ENCODE measurements around the gene ANTKMT. TPM values are rescaled to one million over a fixed set of nuclear protein-coding genes. Genes with fewer than 3 reads are reported as not detected.

ANTKMT gene
- total and polyA plus RNA-seq, 5 experiments from 2014 or later = 44.3 to 128 (median 93.5) TPM

GRCh38 chr16:719815-720446 lies 1.0 kb upstream of the ANTKMT start:
- H3K9me3 Mint-ChIP-seq = no peaks in the 10 kb centered on the region
- H3K4me3 Mint-ChIP-seq = peak overlapping the region; percentile 79 to 95 (median 87)
- peaks cover 21 to 48% (median 41%) of the 10 kb centered on the region in 4 donors for H3K4me1 Mint-ChIP-seq
- POLR2A ChIA-PET = interaction anchor here (0.5 to 21.0 kb wide), 13 partner anchors 15 to 319 kb away, joined by 3 to 411 read pairs (median 3); partner anchors contain the start of genes CCDC78, CHTF18, CIAO3 and HAGHL
- H3K27me3 Mint-ChIP-seq = no peaks in the 10 kb centered on the region
- no peaks in the 10 kb centered on the region for H3K36me3 Mint-ChIP-seq
- ATAC-seq = peak; percentile 4 to 5
- peak in 2 of 10 donors; percentile 53 to 55 for DNase-seq
- peak overlapping the region; percentile 63 to 96 (median 88) for H3K27ac Mint-ChIP-seq

GRCh38 chr16:720447-720989 lies 428 bp upstream of the ANTKMT start:
- H3K27ac Mint-ChIP-seq = peak overlapping the region; percentile 63 to 96 (median 88)
- peak in 5 of 10 donors; percentile 33 to 47 (median 41) for DNase-seq
- peak overlapping the region; percentile 79 to 95 (median 87) for H3K4me3 Mint-ChIP-seq
- H3K36me3 Mint-ChIP-seq = no peaks in the 10 kb centered on the region
- POLR2A ChIA-PET = interaction anchor here (0.7 to 21.0 kb wide), 16 partner anchors 8 to 320 kb away, joined by 3 to 411 read pairs (median 4); partner anchors contain the start of genes CCDC78, CHTF18, CIAO3 and HAGHL
- H3K9me3 Mint-ChIP-seq = no peaks in the 10 kb centered on the region
- peak; percentile 19 to 27 for ATAC-seq
- peaks cover 21 to 52% (median 41%) of the 10 kb centered on the region in 4 donors for H3K4me1 Mint-ChIP-seq
- no peaks in the 10 kb centered on the region for H3K27me3 Mint-ChIP-seq

DNA sequence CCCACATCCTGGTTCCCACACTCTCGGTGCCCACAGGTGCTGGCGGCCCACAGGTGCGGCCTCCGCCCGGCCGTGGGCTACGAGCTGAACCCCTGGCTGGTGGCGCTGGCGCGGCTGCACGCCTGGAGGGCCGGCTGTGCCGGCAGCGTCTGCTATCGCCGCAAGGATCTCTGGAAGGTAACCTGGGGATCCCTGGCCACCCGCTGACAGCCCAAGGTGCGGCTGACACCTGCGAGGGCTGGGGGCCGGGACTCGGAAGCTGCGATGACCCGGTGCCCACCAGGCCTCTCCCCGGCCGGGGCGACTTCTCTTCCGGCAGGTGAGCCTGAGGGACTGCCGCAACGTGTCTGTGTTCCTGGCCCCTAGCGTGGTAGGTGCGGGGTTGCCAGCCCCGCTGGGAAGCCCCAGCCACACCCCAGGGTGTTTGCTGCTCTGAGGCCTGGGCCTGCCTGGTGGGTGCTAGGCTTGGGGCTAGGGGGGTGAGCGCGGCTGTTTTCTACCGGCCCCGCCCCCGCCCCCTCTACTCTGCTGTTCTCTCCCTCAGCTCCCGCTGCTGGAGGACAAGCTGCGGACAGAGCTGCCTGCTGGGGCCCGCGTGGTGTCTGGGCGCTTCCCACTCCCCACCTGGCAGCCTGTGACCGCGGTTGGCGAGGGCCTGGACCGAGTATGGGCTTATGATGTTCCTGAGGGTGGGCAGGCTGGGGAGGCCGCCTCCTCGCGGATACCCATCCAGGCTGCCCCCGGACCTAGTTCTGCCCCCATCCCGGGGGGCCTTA lies 1.0 kb downstream of the ANTKMT start:
- POLR2A ChIA-PET = interaction anchor here (0.5 to 21.0 kb wide), 14 partner anchors 10 to 486 kb away, joined by 3 to 411 read pairs (median 4); partner anchors contain the start of genes CCDC78, CHTF18, CIAO3 and HAGHL
- H3K4me3 Mint-ChIP-seq = peak overlapping the region; percentile 39 to 83 (median 78)
- H3K9me3 Mint-ChIP-seq = no peaks in the 10 kb centered on the region
- DNase-seq (peak in 6 of 10 donors; percentile 41 to 56 (median 49)), ATAC-seq (peak; percentile 42 to 49)
- H3K27ac Mint-ChIP-seq = peak overlapping the region; percentile 26 to 95 (median 82)
- peaks cover 24 to 46% (median 38%) of the 10 kb centered on the region in 4 donors for H3K4me1 Mint-ChIP-seq
- H3K36me3 Mint-ChIP-seq = no peaks in the 10 kb centered on the region
- no peaks in the 10 kb centered on the region for H3K27me3 Mint-ChIP-seq

DNA sequence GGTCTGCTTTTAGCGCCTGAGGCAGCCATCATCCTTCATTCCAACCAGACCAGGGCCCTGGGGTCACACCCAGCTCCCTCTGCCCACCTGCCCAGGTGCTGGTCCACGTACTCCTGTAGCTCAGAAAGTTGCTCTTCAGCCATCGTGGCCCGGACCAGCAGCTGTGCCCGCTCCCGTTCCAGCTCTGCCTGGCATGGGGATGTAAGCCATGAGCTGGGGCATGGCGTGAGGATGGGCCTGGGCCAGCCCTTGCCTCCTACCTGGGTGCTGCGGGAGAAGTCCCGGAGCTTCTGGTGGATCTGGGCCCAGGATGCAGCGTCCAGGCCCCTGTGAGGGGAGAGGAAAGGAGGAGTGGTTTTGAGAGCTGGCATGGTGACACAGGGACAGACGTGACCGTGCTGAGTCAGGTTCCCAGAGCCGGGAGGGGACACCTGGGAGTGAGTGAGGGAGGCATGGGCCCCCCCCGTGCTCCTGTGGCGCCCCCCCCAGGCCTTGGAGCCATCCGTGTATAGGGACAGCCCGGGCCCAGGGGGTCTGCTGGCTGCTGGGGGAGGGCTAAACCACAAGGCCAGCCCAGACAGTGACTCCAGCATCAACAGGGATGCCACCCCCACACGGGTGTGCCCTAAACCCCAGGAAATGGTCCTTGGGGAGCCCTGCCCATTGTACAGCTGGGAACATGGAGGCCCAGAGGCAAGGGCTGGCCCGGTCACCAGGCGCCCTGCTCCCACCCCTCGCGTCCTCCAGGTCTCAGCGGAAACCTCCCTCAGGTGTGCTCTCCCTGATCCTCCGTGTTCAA lies 2.1 kb downstream of the ANTKMT start:
- POLR2A ChIA-PET = interaction anchor here (1.4 to 23.0 kb wide), 6 partner anchors 6 to 63 kb away, joined by 3 to 411 read pairs (median 36); partner anchors contain the start of genes ANTKMT, CCDC78, CIAO3 and HAGHL
- Mint-ChIP-seq H3K27ac (peak overlapping the region in 9 of 10 donors; percentile 17 to 95 (median 80)), H3K9me3 (no peaks in the 10 kb centered on the region), H3K4me1 (peaks cover 24 to 46% (median 38%) of the 10 kb centered on the region in 4 donors), H3K4me3 (peak overlapping the region in 9 of 10 donors; percentile 44 to 83 (median 75)), H3K36me3 (no peaks in the 10 kb centered on the region), H3K27me3 (no peaks in the 10 kb centered on the region)
- no peak for ATAC-seq
- no peak for DNase-seq

DNA sequence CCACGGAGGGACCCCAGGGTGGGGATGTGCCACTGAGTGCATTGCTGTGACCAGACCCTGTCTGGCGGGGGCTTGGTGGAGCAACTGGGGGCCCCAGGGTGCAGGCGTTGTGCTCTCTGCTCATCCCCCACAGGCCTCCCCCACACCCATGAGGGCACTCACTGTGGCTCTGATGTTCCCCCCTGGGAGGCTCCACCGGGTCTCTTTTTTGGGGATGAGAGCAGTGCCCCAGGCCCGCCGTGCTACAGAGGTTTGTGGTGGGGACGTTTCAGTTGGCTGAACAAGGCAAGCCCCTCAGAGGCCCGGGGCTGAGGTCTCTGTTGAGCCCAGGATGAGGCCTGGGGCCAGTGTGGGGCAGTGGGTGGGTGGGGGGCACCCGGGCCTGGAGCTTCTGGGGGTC lies 2.7 kb downstream of the ANTKMT start:
- Mint-ChIP-seq H3K4me3 (peak overlapping the region in 4 of 10 donors; percentile 36 to 48 (median 40)), H3K27me3 (no peaks in the 10 kb centered on the region), H3K36me3 (no peaks in the 10 kb centered on the region), H3K9me3 (no peaks in the 10 kb centered on the region), H3K27ac (peak overlapping the region in 5 of 10 donors; percentile 17 to 66 (median 39)), H3K4me1 (peaks cover 23 to 43% (median 33%) of the 10 kb centered on the region in 4 donors)
- POLR2A ChIA-PET = interaction anchor here (0.9 to 23.0 kb wide), 5 partner anchors 7 to 87 kb away, joined by 3 to 411 read pairs (median 16); partner anchors contain the start of genes ANTKMT, CCDC78, CIAO3 and HAGHL
- ATAC-seq (no peak), DNase-seq (no peak)

DNA sequence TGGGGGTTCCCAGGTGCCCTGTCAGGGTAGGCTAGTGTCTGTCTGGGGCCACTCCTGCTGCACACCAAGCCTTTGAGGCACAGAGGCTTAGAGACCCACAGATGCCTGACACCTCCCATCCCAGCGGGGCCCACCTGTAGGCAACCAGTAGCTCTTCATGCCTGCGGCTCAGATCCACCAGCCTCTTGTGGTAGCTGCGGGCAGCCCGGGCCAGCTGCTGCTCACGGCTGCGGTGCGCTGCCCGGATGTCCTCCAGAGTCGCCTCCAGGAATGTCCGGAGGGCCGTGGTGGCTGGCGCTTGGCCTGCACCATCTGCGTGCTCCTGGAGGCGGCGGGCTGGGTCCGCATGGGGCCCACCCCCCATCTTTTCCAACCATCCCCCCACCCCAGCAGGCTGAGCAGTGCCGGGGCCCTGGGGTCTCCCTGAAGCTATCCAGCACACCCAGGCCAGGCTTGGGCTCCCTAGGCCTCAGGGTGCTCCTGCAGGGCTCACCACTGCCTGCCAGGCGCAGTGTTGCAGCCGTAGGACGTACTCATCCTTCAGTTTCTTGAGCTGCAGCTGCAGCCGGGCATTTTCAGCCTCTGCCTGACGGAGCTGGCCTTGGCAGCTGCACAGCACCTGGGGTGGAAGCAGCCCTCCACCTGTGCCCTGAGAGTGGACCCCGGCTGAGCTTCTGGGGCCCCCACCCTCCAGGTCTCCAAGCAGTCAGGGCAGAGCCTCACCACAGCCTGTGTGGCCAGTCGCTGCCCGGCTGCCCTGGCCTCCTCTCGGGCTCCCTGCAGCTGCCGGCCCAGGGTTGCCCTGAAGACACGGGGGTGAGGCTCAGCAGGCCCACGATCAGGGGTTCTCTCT lies 3.5 kb downstream of the ANTKMT start:
- Mint-ChIP-seq H3K4me3 (no peak overlapping the region), H3K36me3 (no peaks in the 10 kb centered on the region), H3K4me1 (peaks cover 17 to 36% (median 26%) of the 10 kb centered on the region in 4 donors), H3K9me3 (no peaks in the 10 kb centered on the region), H3K27me3 (no peaks in the 10 kb centered on the region), H3K27ac (peak overlapping the region in 4 of 10 donors; percentile 34 to 79 (median 57))
- no peak for DNase-seq
- POLR2A ChIA-PET = interaction anchor here (0.9 to 23.0 kb wide), 7 partner anchors 8 to 88 kb away, joined by 3 to 411 read pairs (median 5); partner anchors contain the start of genes ANTKMT, CCDC78, CIAO3 and HAGHL
- no peak for ATAC-seq

DNA sequence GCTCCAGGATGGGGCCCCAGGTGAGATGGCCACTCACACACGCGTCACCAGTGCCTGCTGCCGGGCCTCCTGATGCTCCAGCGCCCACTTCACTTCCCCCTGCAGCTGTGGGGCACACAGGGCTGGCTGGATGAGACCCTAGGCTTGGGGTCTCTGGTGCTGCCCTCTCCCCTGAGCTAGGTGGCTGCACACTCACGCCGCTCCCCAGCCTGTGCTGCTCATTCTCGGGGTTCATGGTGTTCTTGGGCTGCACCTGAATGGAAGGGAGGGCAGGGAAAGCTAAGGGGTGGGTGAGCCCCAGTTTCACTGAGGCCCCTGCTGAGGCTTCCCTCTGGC lies 4.1 kb downstream of the ANTKMT start:
- H3K27me3 Mint-ChIP-seq = no peaks in the 10 kb centered on the region
- ATAC-seq (no peak), DNase-seq (no peak)
- peak overlapping the region in 6 of 10 donors; percentile 22 to 79 (median 38) for H3K27ac Mint-ChIP-seq
- H3K4me3 Mint-ChIP-seq = peak overlapping the region in 2 of 10 donors; percentile 30 to 34
- no peaks in the 10 kb centered on the region for H3K9me3 Mint-ChIP-seq
- peaks cover 17 to 30% (median 21%) of the 10 kb centered on the region in 4 donors for H3K4me1 Mint-ChIP-seq
- no peaks in the 10 kb centered on the region for H3K36me3 Mint-ChIP-seq
- POLR2A ChIA-PET = interaction anchor here (1.2 to 23.0 kb wide), 6 partner anchors 8 to 45 kb away, joined by 3 to 411 read pairs (median 28); partner anchors contain the start of genes ANTKMT, CCDC78, CIAO3 and HAGHL

DNA sequence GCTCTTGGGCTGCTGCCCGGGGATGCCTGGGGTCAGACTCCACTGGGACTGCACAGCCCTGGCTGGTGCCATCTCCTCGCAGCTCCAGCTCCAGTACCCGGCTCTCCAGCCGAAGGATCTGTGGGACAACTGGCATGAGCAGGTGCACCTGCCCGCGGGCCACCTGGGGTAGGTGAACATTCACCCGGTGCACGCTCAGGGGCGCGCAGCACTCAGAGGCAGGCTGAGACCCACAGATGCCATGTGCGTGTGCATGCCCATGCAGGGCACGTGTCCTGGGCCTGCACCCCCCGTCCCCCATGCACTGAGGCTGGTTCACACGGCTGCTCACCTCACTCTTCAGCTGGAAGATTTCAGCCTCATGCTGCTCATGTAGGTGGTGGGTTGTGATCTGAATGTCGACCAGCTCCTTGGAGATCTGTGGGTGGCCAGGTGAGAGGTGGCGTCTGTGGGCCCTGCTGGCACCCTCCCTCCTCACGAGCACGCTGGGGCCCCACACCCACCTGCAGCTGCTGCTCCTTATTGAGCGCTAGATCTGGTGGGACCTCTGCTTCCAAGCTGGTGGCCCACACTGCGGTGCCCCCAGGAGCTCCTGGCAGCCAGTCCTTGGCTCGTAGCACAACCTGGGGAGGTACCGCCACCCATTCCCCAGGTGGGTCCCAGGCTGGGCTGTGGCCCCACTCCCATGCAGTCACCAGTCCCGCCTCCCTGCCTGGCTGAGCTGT lies 4.7 kb downstream of the ANTKMT start:
- H3K27ac Mint-ChIP-seq = peak overlapping the region in 7 of 10 donors; percentile 4 to 79 (median 52)
- H3K36me3 Mint-ChIP-seq = no peaks in the 10 kb centered on the region
- DNase-seq (no peak), ATAC-seq (no peak)
- H3K27me3 Mint-ChIP-seq = no peaks in the 10 kb centered on the region
- peak overlapping the region in 7 of 10 donors; percentile 3 to 66 (median 52) for H3K4me3 Mint-ChIP-seq
- no peaks in the 10 kb centered on the region for H3K9me3 Mint-ChIP-seq
- POLR2A ChIA-PET = interaction anchor here (1.2 to 23.0 kb wide), 6 partner anchors 9 to 46 kb away, joined by 3 to 411 read pairs (median 28); partner anchors contain the start of genes ANTKMT, CCDC78, CIAO3 and HAGHL
- peaks cover 14 to 25% (median 17%) of the 10 kb centered on the region in 4 donors for H3K4me1 Mint-ChIP-seq

GRCh38 chr16:726188-726437 lies 5.2 kb downstream of the ANTKMT start:
- no peak for DNase-seq
- H3K9me3 Mint-ChIP-seq = no peaks in the 10 kb centered on the region
- no peak for ATAC-seq
- H3K36me3 Mint-ChIP-seq = no peaks in the 10 kb centered on the region
- POLR2A ChIA-PET = interaction anchor here (1.2 to 23.0 kb wide), 6 partner anchors 9 to 46 kb away, joined by 3 to 411 read pairs (median 28); partner anchors contain the start of genes ANTKMT, CCDC78, CIAO3 and HAGHL
- peaks cover 14 to 25% (median 17%) of the 10 kb centered on the region in 4 donors for H3K4me1 Mint-ChIP-seq
- H3K4me3 Mint-ChIP-seq = peak overlapping the region in 9 of 10 donors; percentile 29 to 82 (median 76)
- peak overlapping the region in 3 of 10 donors; percentile 43 to 79 (median 78) for H3K27ac Mint-ChIP-seq
- H3K27me3 Mint-ChIP-seq = no peaks in the 10 kb centered on the region

All from naive thymus-derived CD8-positive, alpha-beta T cell (primary cell).